T47D (cell line): Measurements from ENCODE around the gene AKAP6.
A peak's percentile ranks its signal among the peaks of the same experiment; 100 is the strongest.

Experiments used
- DNase-seq, 2 experiments: peaks; one replicate each; pipeline versions ENCODE4 v3.0.0 to v3.0.0-alpha.2; 2011 to 2012; ENCODE audit warnings: low read depth in 1 of 2, low spot score in 1 of 2
- JUND ChIP-seq: IDR thresholded peaks from 2 replicates; pipeline ENCODE4 v1.6.1; 2012; ENCODE audit warnings: low read depth
- in situ Hi-C: cut with HindIII; loops from 2 replicates; pipeline ENCODE4 v1.10.0; 2016; ENCODE audit warnings: low sequenced_read_pairs, low pct_unique_long_range_greater_than_20kb

The AKAP6 gene

DNA sequence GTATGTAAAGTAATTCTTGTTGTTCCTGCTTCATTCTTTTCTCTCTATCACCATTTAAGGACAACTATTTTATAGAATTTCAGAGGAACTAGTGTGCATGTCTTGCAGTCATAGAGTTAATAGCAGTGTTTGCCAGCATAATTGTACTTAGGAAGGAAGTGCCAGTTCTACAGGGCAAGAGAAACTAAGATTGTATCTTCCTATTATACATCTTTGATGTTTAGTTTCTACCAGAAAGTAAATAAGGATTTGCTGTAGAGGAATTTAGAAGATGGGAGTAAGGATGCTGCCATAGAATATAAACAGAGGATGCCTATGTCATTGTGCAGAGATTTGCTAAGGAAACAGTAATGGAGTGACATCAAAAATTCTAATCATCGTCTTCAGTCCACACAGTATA lies 338.7 kb downstream of the AKAP6 start:
- DNase-seq = peak in 1 of 2 experiments; percentile 75
- peak; percentile 13; the same call in 1 of the 2 replicates for TF ChIP-seq JUND
- in situ Hi-C loops = no loop called here

DNA sequence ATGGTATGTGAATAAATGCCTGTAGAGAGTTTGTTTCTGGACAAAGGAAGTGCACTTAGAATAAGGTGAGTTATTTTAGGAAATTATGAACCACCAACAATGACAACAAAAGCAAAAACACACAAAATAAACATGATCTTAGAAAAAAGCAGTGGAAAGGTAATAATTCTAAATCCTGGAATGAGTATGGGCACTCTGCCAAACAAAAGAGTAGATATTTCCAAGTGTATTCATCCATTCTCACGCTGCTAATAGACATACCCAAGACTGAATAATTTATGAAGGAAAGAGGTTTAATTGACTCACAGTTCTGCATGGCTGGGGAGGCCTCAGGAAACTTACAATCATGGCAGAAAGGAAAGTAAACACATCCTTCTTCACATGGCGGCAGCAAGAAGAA lies 340.3 kb downstream of the AKAP6 start:
- DNase-seq = no peak
- TF ChIP-seq JUND = no peak

DNA sequence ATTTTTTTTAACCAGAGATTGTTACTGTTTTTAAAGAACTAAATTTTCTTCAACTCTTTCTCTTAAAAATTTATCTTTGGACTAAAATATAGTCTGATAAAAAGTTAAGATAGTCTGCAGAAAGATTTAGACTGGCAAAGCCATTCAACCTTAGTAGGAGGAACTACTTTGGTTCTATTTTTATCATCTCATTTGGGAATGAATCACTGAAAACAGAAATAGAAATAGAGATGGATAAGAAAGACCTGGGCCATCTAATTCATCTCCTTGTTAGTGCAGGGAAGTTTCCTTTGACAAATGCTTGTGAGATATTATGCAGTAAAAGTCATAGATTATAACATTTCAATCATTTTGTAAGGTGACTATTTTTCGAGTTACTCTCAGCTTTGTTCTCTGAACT lies 346.3 kb downstream of the AKAP6 start:
- DNase-seq = no peak
- in situ Hi-C loops = no loop called here
- no peak for TF ChIP-seq JUND

More for the DNA sequence above, 340.3 kb downstream of the AKAP6 start:
- in situ Hi-C loops = no loop called here

DNA sequence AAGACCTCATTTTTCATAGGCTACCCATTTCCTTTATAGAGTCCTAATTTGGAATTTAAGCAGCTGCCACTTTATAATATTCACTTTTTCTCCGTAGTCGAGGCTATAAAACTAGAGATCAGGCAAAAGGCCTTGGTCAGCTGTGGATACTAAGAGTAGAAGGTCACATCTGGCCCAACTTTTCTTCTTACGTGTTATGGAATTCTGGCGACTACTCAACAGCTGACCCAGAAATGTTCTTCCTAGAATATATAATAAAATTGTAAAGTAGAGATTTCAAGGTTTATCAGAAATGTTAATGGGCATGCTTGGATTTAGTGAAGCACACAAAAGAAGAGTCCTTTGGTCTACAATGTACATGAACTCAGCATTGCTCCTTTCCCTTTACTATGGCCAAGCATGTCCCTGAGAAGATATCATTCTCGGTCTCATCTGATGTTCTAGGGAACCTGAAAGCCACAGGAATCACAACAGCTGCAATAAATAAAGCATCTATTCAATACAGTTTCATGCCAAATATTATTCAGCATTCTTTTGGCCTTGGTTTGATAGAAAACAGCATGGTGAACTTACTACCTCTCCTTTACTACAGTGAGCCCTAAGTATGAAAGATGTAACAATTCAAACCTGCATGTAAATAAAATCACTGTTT lies 348.2 kb downstream of the AKAP6 start:
- DNase-seq = no peak
- in situ Hi-C loops = no loop called here
- TF ChIP-seq JUND = no peak

DNA sequence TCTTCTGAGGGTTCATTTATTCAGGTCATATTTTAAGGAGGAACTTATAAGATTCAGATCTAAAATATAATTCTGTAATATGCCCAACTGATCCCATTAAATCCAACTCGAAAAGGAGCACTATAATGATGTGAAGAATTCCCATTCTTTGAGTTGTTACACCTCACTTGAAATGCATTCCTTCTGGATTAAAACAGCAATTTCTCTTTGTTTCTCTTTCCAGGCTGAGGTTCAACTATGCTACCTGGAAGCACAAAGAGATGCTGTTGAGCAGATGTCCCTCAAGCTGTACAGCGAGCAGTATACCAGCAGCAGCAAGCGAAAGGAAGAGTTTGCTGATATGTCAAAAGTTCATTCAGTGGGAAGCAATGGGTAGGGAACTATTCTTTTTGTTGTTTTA lies 349.0 kb downstream of the AKAP6 start:
- no peak for DNase-seq
- in situ Hi-C loops = no loop called here
- TF ChIP-seq JUND = no peak

DNA sequence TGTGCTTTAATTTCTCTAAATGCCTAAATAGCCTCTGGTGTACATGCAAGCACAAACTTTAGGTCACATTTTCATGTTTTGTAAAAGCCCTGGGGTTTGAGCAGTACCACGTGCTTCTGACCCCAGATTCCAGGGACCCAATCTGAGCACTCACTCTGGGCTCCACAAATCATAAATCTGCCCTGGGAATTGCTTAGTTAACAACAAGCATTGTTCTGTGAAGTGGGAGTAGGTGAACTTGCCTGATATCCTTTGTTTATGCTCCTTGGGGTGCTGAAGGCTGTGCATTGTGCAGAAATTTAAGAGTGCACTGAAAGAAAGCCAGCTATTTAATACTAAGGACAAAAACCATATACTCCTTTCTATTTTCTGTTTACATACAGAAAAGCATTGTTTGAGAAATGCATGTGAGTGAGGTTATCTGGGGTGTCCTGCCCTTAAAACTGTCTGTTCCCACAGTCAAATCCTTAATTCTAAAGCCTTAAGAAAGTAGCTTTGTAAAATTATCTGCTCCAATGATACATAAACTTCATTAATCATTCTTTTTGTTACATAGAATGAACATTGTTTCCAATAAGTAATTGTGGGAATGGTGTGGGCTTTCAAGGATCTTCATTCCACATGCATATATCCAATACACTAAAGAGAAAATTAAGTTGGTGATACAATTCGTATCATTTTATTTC lies 351.0 kb downstream of the AKAP6 start:
- in situ Hi-C loops = no loop called here
- DNase-seq = no peak
- TF ChIP-seq JUND = no peak

DNA sequence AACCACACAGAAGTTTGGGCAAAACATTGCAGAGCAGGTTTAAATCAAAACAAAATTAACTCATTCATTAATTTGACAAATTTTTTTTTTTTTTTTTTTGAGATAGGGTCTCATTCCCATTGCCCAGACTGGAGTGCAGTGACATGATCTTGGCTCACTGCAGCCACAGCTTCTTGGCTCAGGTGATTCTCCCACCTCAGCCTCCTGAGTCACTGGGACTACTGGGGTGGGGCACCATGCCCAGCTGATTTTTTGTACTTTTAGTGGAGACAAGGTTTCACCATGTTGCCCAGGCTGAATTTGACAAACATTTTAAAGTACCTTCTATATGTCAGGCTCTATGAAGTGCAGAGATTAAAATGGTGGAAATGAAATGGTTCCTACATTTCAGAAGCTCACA lies 352.5 kb downstream of the AKAP6 start:
- no peak for DNase-seq
- in situ Hi-C loops = no loop called here
- TF ChIP-seq JUND = no peak

DNA sequence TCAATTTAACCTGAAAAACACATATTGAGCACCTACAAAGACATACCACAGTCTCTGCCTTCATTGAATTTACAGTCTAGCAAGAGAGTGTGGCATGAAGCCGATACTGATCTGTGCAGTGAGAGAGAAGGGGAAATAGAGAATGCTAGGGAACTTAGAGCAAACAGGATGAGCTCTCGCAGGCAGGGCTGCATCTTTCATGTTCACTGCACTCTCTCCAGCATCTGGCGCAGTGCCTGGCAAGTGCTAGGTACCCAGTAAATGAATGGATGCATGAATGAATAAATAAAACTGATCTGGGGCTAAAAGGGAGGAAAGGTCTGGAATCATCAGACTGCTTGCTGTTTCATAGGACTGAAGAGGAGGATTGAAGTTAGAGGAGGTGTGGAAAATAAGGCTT lies 353.1 kb downstream of the AKAP6 start:
- in situ Hi-C loops = no loop called here
- DNase-seq = peak in 1 of 2 experiments; percentile 17
- no peak for TF ChIP-seq JUND

DNA sequence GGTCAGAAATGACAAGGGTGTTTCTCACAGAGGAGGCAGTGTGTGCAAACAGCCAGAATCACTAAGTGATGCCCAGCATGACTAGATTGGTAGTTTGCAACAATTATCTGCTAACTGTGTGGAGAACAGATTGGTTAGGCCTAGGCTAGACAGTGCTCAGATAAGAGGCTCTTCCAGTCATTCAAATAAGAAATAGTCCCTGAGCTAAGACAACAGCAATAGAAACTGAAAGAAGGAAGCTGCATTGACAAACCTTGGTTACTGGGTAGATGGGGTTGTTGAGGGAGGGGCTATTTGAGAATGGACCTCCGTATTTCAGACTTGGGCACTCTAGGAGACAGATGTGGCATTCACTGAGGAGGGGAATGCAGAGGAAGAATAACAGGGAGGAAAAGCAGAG lies 354.6 kb downstream of the AKAP6 start:
- in situ Hi-C loops = no loop called here
- no peak for DNase-seq
- TF ChIP-seq JUND = no peak

DNA sequence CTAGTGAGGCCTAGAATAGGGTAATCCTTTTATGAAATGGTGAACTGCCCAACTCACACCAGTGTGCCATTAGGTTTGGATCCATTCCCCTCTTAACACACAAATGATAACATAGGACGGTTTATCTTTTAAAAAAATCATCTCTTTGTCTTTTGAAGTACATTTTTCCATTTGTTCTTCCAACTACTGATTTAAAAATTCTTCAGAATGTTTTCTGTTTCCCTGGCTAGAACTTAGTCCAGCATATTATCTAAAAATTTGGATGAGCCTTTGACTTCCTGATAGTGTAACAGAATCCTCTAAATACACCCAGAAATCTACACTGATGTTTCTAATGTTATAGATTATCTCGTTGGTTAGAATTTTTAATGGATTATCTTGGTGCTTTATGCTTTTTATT lies 359.8 kb downstream of the AKAP6 start:
- DNase-seq = no peak
- TF ChIP-seq JUND = no peak
- in situ Hi-C loops = no loop called here

DNA sequence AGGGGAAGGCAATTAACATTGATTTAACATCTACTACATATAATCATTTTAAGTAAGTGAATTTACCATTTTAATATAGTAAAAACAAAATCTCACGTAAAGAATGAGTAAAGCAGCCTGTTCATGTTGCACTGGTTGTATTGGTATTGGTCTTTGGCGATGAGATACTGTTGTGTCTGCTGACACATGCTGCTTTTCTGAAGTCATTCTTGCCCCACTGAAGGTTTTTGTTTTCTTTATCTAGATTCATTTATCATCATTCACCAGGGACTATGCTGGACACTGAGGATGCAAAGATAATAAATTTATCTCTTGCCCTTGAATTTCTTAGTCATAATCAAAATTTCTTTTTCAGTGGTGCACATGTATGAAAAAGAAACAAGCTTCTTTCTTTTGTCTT lies 363.3 kb downstream of the AKAP6 start:
- in situ Hi-C loops = no loop called here
- no peak for TF ChIP-seq JUND
- DNase-seq = no peak

DNA sequence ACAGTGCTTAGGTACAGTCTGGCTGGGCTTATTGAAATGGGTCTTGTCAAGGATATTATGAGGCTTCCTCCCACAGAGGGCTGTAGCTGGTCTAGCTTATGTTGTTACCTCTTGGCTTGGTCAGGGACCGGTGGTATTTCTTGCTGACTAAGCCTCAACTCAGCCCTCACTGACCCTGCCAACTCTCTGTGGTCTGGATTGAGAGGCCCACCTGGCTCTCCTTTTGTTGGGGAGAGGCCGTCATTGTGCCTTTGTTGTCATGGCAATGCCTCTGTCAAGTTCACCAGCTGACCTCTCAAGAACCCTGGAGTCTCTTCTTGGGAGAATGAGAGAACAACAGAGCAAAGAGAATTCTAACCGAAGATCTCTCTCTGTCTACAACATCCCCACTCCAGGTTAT lies 364.0 kb downstream of the AKAP6 start:
- TF ChIP-seq JUND = no peak
- in situ Hi-C loops = no loop called here
- DNase-seq = no peak

DNA sequence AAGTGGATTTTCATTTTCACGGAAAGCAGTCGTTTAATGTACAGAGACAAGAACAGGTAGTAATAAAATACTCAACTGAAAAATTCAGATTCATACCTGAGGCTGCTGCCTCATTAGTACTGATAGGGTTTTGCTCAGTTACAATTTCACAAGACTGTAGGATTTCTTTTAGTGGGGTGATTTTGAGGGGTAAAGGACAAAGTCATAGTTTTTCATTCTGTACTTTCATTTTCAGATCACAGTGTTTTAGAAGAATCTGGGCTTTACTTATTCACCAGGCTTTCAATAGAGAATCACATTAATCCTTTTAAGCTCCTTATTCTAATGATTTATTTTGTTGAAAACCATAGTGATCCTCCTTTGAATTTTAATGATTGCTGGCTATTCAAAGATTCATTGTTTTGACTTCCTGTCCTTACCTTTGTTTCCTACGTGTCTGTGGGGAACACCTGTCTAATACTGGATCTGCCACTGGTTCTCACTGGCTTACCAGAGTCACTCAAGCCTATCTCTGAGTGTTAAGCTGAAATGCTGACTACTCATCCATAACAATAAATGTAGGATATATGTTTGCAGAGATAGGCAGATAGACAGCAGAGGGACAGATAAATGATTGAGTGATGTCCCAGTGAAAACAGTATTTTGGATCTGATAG lies 365.8 kb downstream of the AKAP6 start:
- in situ Hi-C loops = no loop called here
- no peak for TF ChIP-seq JUND
- DNase-seq = no peak
